Tibial nerve (tissue), 4 donors: Measurements from ENCODE around the gene AQP12A.

Experiments
- CTCF ChIP-seq, 5 experiments: fragments of 200-600 bp in 3 of 5; fragments of 450-650 bp in 2 of 5; sonication (generic) in 3 of 5; IDR thresholded peaks; one replicate each; pipeline ENCODE4 v1.5.1; 2016 to 2019; ENCODE audit warnings: antibody characterized with exemption in 5 of 5, mild to moderate bottlenecking in 3 of 5, moderate library complexity in 2 of 5
- EP300 ChIP-seq, 2 donors: sonication (generic); formaldehyde crosslinking; IDR thresholded peaks; one replicate each; pipeline ENCODE4 v1.6.1; 2017; ENCODE audit warnings: antibody characterized with exemption in 2 of 2, mild to moderate bottlenecking in 1 of 2

DNA sequence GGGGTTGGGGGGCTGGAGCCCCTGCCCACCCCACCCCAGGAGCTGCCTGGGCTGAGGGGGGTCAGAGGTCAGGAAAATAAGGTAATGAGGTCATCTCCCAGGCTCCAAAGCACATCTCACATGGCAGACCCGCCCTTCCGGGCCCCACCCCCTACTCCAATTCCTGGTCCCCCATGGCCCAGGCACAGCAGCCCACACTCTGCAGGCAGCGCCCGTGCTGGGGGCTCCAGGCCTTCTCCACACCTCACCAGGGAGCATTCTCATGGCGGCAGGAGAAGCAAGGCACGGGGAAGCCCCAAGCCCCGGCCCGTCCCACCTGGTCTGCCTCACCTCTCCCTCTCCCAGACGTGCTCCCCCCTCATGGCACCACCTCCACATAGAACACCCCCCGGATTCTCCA is 43.8 kb downstream of the AQP12A start:
- TF ChIP-seq CTCF (IDR thresholded peaks at IDR 0.05) (no peak), EP300 (IDR thresholded peaks at IDR 0.05) (no peak)
